ENCODE measurements around the gene FOXP1. TPM values are rescaled to one million over a fixed set of nuclear protein-coding genes. Genes with fewer than 3 reads are reported as not detected.

FOXP1 gene
- total and polyA plus RNA-seq, 2 of the 13 experiments (the other 11 are each of a cell fraction or from before 2014, with no cell fraction given), result 40.4 to 59.0 TPM

DNA sequence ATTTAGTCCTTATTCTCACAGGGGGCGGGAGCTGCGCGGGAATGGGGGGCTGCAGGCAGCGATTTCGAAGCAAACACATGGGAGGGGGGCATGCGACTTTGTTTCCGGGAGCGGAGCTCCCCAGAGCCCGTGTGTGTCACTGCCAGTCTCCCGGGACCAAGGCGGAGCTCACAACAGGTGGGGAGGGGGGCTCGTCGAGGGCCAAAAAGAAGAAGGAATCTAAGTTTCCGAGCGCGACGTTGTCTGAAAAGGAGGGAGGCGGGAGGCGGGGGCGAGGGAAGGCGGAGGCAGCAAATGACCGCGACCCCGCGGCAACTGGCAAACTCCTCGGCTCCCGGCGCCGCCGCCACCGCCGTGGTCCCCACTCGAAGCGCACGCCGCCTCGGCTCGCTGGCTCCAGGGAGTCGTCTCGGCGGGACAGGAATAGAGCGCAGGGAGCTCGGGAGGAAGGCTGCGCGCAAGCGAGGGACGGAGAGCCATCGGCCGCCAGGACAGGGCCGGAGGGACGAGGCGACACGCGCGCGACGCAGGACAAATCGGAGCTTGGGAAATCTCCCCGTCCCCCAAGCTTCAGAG is 1.4 kb downstream of the FOXP1 start (continued):
- TF ChIP-seq MYNN (CRISPR knock-in tag; IDR thresholded peaks at IDR 0.05; ENCODE audit: low read depth) (no peak), ZNF510 (CRISPR knock-in tag; IDR thresholded peaks at IDR 0.05; ENCODE audit: low read depth) (peak; percentile 14; the same call in 1 of the 2 replicates), NFKBIZ (CRISPR knock-in tag; IDR thresholded peaks at IDR 0.05) (no peak), SRF (IDR thresholded peaks at IDR 0.05; ENCODE audit: low read depth, low read length) (no peak), GABPB1 (CRISPR knock-in tag; IDR thresholded peaks at IDR 0.05) (peak; percentile 71; the same call in 1 of the 2 replicates), ESRRA (CRISPR knock-in tag; IDR thresholded peaks at IDR 0.05; ENCODE audit: low read depth) (no peak; the same call in 1 of the 2 replicates), ZNF530 (CRISPR knock-in tag; IDR thresholded peaks at IDR 0.05; ENCODE audit: low read depth) (no peak), MIXL1 (CRISPR knock-in tag; IDR thresholded peaks at IDR 0.05) (0 out of 2 replicates have a peak, but pooled peaks have one; percentile 13), HIVEP1 (CRISPR knock-in tag; IDR thresholded peaks at IDR 0.05) (no peak), CCAR2 (optimal IDR thresholded peaks at IDR 0.05; ENCODE audit: low read depth, low read length) (no peak), EEA1 (CRISPR knock-in tag; IDR thresholded peaks at IDR 0.05; ENCODE audit: borderline replicate concordance) (no peak), ZNF670 (CRISPR knock-in tag; IDR thresholded peaks at IDR 0.05; ENCODE audit: borderline replicate concordance) (no peak), PPARG (CRISPR knock-in tag; conservative IDR thresholded peaks at IDR 0.05) (no peak), MYC (CRISPR knock-in tag; IDR thresholded peaks at IDR 0.05; ENCODE audit: borderline replicate concordance) (peak; percentile 54; the same call in 1 of the 2 replicates)
- TF ChIP-seq, protein P1, sequence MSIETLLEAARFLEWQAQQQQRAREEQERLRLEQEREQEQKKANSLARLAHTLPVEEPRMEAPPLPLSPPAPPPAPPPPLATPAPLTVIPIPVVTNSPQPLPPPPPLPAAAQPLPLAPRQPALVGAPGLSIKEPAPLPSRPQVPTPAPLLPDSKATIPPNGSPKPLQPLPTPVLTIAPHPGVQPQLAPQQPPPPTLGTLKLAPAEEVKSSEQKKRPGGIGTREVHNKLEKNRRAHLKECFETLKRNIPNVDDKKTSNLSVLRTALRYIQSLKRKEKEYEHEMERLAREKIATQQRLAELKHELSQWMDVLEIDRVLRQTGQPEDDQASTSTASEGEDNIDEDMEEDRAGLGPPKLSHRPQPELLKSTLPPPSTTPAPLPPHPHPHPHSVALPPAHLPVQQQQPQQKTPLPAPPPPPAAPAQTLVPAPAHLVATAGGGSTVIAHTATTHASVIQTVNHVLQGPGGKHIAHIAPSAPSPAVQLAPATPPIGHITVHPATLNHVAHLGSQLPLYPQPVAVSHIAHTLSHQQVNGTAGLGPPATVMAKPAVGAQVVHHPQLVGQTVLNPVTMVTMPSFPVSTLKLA (IDR thresholded peaks at IDR 0.05), result no peak
- TF ChIP-seq, protein P2, sequence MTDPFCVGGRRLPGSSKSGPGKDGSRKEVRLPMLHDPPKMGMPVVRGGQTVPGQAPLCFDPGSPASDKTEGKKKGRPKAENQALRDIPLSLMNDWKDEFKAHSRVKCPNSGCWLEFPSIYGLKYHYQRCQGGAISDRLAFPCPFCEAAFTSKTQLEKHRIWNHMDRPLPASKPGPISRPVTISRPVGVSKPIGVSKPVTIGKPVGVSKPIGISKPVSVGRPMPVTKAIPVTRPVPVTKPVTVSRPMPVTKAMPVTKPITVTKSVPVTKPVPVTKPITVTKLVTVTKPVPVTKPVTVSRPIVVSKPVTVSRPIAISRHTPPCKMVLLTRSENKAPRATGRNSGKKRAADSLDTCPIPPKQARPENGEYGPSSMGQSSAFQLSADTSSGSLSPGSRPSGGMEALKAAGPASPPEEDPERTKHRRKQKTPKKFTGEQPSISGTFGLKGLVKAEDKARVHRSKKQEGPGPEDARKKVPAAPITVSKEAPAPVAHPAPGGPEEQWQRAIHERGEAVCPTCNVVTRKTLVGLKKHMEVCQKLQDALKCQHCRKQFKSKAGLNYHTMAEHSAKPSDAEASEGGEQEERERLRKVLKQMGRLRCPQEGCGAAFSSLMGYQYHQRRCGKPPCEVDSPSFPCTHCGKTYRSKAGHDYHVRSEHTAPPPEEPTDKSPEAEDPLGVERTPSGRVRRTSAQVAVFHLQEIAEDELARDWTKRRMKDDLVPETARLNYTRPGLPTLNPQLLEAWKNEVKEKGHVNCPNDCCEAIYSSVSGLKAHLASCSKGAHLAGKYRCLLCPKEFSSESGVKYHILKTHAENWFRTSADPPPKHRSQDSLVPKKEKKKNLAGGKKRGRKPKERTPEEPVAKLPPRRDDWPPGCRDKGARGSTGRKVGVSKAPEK (CRISPR knock-in tag; IDR thresholded peaks at IDR 0.05; ENCODE audit: borderline replicate concordance), result no peak
- TF ChIP-seq, protein P3, sequence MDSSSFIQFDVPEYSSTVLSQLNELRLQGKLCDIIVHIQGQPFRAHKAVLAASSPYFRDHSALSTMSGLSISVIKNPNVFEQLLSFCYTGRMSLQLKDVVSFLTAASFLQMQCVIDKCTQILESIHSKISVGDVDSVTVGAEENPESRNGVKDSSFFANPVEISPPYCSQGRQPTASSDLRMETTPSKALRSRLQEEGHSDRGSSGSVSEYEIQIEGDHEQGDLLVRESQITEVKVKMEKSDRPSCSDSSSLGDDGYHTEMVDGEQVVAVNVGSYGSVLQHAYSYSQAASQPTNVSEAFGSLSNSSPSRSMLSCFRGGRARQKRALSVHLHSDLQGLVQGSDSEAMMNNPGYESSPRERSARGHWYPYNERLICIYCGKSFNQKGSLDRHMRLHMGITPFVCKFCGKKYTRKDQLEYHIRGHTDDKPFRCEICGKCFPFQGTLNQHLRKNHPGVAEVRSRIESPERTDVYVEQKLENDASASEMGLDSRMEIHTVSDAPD (CRISPR knock-in tag; IDR thresholded peaks at IDR 0.05), result 0 out of 2 replicates have a peak, but pooled peaks have one; percentile 44
- TF ChIP-seq, protein P4, sequence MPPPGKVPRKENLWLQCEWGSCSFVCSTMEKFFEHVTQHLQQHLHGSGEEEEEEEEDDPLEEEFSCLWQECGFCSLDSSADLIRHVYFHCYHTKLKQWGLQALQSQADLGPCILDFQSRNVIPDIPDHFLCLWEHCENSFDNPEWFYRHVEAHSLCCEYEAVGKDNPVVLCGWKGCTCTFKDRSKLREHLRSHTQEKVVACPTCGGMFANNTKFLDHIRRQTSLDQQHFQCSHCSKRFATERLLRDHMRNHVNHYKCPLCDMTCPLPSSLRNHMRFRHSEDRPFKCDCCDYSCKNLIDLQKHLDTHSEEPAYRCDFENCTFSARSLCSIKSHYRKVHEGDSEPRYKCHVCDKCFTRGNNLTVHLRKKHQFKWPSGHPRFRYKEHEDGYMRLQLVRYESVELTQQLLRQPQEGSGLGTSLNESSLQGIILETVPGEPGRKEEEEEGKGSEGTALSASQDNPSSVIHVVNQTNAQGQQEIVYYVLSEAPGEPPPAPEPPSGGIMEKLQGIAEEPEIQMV (CRISPR knock-in tag; IDR thresholded peaks at IDR 0.05; ENCODE audit: low read depth), result no peak
- TF ChIP-seq, protein P5, sequence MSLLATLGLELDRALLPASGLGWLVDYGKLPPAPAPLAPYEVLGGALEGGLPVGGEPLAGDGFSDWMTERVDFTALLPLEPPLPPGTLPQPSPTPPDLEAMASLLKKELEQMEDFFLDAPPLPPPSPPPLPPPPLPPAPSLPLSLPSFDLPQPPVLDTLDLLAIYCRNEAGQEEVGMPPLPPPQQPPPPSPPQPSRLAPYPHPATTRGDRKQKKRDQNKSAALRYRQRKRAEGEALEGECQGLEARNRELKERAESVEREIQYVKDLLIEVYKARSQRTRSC (CRISPR knock-in tag; IDR thresholded peaks at IDR 0.05; ENCODE audit: low read depth), result 0 out of 2 replicates have a peak, but pooled peaks have one; percentile 23
